ENCODE data around the gene FAM50B.

DNA sequence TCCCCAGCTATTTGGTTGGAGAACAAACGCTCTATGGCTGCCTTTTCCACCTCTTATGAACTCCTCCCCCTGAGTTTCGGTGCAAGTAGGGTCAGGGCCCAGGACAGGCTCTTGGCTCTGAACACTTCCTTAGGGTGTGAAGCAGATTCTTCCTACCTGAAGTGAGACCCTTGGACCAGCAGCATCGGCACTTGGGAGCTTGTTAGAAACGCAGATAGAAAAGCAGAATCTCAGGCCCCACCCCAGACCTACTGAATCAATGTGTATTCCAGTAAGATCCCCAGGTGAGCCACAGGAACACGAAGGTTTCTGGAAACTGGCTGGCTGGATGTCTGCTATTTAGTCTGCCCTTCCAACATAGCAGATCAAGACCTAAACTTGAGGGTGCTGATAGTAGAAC is 3.2 kb downstream of the FAM50B start:
- TF ChIP-seq, protein P1, sequence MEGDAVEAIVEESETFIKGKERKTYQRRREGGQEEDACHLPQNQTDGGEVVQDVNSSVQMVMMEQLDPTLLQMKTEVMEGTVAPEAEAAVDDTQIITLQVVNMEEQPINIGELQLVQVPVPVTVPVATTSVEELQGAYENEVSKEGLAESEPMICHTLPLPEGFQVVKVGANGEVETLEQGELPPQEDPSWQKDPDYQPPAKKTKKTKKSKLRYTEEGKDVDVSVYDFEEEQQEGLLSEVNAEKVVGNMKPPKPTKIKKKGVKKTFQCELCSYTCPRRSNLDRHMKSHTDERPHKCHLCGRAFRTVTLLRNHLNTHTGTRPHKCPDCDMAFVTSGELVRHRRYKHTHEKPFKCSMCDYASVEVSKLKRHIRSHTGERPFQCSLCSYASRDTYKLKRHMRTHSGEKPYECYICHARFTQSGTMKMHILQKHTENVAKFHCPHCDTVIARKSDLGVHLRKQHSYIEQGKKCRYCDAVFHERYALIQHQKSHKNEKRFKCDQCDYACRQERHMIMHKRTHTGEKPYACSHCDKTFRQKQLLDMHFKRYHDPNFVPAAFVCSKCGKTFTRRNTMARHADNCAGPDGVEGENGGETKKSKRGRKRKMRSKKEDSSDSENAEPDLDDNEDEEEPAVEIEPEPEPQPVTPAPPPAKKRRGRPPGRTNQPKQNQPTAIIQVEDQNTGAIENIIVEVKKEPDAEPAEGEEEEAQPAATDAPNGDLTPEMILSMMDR (conservative IDR thresholded peaks at IDR 0.05; ENCODE audit: low read length): no peak
- no peak for TF ChIP-seq EZH2phosphoT487 (IDR thresholded peaks at IDR 0.05; ENCODE audit: borderline replicate concordance, low read depth, low read length)
